Brain microvascular endothelial cell (primary cell): Measurements from ENCODE around the gene ADARB1.

ENCODE experiments used
- DNase-seq: peaks from one replicate; pipeline ENCODE4 v3.0.0-alpha.2; 2020
- H3K27ac ChIP-seq: fragments of 250-450 bp; sonication (Bioruptor Pico); 2 replicates; pipeline ENCODE4 v1.5.1; 2020; ENCODE audit warnings: mild to moderate bottlenecking, moderate library complexity
- H3K27me3 ChIP-seq: fragments of 250-450 bp; sonication (Bioruptor Pico); replicated peaks from 2 replicates; pipeline ENCODE4 v1.5.1; 2020; ENCODE audit warnings: mild to moderate bottlenecking
- H3K36me3 ChIP-seq: fragments of 250-450 bp; sonication (Bioruptor Pico); replicated peaks from 2 replicates; pipeline ENCODE4 v1.5.1; 2020; ENCODE audit warnings: mild to moderate bottlenecking
- H3K4me3 ChIP-seq: 2 replicates; pipeline ENCODE4 v1.5.1; 2011; ENCODE audit warnings: low read depth, mild to moderate bottlenecking, control low read depth, low read length, moderate library complexity
- in situ Hi-C: cut with HindIII; loops from 2 replicates; pipeline ENCODE4 v1.10.0; 2017; ENCODE audit warnings: low sequenced_read_pairs, low pct_ligation_motif_present
- TF ChIP-seq, protein P1 (sequence below): IDR thresholded peaks from 2 replicates; pipeline ENCODE4 v1.5.1; 2011; ENCODE audit warnings: low read depth, mild to moderate bottlenecking, moderate library complexity, low read length, control low read depth, inconsistent platforms; ENCODE audit errors: missing control alignments

ADARB1 gene

DNA sequence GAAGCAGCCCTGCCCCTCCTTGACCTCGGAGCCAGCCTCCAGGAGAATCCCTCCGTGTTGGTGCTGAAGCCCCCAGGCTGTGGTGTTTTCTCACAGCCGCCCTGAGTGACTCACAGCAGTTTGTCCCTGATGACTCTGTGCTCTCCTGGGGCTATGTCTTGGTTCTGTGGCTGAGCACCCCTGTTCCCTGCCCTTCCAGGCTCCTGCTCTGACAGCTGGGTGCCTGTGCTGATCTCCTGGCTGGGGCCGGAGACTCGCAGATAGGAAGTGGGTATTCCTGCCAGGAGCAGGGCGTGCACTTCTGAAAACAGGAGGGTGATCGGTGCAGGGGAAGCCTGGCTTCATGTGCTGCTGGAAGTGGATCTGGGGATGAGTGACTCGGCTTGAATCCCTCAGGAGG is 178.8 kb downstream of the ADARB1 start:
- in situ Hi-C loops, result no loop called here
- H3K4me3 ChIP-seq, result no peak overlapping the region
- TF ChIP-seq, protein P1, sequence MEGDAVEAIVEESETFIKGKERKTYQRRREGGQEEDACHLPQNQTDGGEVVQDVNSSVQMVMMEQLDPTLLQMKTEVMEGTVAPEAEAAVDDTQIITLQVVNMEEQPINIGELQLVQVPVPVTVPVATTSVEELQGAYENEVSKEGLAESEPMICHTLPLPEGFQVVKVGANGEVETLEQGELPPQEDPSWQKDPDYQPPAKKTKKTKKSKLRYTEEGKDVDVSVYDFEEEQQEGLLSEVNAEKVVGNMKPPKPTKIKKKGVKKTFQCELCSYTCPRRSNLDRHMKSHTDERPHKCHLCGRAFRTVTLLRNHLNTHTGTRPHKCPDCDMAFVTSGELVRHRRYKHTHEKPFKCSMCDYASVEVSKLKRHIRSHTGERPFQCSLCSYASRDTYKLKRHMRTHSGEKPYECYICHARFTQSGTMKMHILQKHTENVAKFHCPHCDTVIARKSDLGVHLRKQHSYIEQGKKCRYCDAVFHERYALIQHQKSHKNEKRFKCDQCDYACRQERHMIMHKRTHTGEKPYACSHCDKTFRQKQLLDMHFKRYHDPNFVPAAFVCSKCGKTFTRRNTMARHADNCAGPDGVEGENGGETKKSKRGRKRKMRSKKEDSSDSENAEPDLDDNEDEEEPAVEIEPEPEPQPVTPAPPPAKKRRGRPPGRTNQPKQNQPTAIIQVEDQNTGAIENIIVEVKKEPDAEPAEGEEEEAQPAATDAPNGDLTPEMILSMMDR, result no peak
- DNase-seq, result peak; percentile 40
- no peaks in the 10 kb centered on the region for H3K36me3 ChIP-seq
- H3K27ac ChIP-seq, result no peak overlapping the region
- H3K27me3 ChIP-seq, result peaks cover 4% of the 10 kb centered on the region

DNA sequence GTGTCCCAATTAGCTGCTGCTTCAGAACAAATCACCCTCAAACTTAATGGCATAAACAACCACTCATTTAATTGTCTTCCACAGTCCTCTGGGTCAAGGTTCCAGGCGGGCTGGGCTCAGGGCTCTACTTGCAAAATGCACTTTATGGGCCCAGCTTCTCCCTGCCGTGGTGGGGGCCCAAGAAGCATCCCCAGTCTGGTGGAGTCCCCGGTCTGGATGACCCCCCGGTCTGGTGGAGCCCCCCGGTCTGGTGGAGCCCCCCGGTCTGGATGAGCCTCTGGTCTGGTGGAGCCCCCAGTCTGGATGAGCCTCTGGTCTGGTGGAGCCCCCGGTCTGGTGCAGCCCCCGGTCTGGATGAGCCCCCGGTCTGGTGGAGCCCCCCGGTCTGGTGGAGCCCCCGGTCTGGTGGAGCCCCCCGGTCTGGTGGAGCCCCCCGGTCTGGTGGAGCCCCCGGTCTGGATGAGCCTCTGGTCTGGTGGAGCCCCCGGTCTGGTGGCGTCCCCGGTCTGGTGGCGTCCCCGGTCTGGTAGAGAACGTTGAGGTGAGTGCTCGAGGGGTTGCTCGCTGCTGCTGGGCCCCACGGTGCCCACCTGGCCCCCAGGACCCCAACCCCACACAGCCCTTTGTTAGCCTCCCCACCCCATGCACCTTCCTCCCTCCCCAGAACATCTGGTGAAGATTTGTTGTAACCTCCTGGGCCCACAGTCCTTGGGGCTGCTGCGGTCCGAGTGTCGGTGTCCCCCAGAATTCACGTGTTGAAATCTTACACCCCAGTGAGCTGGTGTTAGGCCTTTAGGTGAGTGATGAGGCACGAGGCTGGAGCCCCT is 179.5 kb downstream of the ADARB1 start:
- H3K27me3 ChIP-seq, result peaks cover 7% of the 10 kb centered on the region
- TF ChIP-seq, protein P1, result no peak

DNA sequence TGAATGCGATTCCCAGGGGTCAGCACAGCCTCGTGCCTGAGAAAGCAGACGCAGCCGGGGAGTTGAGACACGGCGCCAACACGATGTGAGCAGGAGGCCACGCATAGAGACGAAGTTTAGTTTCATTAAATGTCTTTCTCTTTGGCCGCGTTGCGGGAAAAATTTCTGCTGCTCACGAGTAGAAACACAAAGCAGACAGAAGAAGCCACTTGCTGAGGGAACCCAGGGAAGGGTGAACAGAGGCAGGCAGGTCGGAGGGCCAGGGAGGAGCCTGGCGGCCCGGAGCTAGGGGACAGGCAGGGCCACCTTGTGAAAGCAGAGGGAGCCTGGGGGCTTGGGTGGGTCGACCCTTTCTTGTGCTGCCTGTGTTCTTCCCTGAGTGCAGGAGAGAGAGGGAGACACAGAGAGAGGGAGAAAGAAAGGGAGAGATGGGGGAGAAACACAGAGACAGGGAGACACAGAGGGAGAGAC is 180.1 kb downstream of the ADARB1 start:
- Histone ChIP-seq H3K36me3 (no peaks in the 10 kb centered on the region), H3K27ac (no peak overlapping the region), H3K4me3 (no peak overlapping the region), H3K27me3 (peaks cover 8% of the 10 kb centered on the region)
- no peak for DNase-seq
- in situ Hi-C loops, result no loop called here
- TF ChIP-seq, protein P1, result no peak

More for the DNA sequence above, 179.5 kb downstream of the ADARB1 start:
- DNase-seq, result no peak
- Histone ChIP-seq H3K36me3 (no peaks in the 10 kb centered on the region), H3K4me3 (no peak overlapping the region), H3K27ac (no peak overlapping the region)
- in situ Hi-C loops, result no loop called here

DNA sequence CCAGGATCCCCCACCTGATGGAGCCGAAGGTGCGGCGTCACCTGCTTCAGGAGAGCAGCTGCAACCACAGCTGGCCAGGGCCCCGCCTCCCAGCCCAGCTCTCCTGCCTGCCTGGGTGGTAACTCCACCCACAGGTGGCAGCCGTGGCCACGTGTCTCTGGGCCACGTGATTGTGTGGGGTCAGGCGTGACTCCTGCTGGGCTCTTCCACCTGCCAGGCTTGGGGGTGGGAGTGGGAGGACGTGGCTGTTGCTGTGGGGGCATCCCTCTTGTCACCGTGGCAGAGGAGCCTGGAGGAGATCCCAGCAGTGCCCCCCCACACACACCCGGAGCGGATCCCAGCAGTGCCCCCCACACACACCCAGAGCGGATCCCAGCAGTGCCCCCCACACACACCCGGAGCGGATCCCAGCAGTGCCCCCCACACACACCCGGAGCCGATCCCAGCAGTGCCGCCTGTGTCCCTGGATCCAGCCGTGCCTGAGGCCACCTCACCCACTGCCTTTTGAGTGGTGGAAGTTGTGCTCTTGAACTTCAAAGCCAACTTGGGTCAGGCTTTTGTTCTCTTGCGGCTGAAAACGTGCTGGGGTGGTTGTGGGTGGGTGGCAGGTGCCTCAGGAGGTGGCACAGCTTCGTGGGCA is 181.1 kb downstream of the ADARB1 start:
- TF ChIP-seq, protein P1, result no peak
- Histone ChIP-seq H3K27me3 (peaks cover 8% of the 10 kb centered on the region), H3K4me3 (no peak overlapping the region), H3K36me3 (no peaks in the 10 kb centered on the region), H3K27ac (no peak overlapping the region)
- DNase-seq, result no peak
- in situ Hi-C loops, result no loop called here

DNA sequence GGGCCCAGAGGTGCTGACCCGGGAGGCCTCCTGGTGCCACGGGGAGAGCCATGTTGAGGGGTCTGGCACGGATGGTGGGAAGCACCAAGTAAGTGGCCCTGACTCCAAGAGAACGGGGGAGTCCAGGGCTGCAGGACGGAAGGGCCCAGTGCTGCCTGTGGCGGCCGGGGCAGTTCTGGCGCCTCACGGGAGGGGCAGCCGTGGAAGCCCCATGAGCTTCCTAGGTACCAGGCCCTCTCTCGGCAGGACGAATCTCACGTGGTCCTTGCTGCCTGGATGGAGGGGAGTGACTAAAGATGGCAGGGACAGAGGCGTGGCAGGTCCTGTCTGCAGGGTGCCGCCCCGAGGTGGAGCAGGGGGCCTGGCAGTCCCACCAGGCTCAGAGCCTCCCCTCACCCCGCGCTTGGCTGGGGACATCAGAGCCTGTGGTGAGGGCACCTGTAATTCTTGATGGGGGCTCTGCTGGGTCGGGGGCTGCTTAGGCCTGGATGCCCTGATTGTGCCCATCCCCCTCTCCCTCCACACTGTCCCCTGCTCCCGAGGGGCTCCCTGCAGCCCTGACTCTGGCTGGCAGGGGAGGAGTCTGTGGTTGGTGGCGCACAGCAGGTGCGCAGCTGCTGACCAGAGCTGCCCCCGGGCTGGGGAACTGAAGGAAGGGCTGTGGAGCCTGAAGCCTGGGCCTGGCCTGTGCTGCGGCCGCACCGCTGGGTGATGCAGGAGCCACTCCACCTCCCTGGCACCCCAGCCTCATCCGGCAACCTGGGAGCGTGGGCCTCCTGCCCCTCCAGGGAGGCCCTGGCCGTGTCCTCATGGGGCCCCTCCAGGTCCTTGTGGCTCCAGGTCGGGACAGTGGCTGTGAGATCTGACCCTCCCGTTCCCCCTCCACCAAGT is 181.9 kb downstream of the ADARB1 start:
- TF ChIP-seq, protein P1, result no peak
- in situ Hi-C loops, result no loop called here

More for the DNA sequence above, 181.9 kb downstream of the ADARB1 start:
- no peaks in the 10 kb centered on the region for H3K36me3 ChIP-seq
- peaks cover 8% of the 10 kb centered on the region for H3K27me3 ChIP-seq
- H3K27ac ChIP-seq, result no peak overlapping the region
- H3K4me3 ChIP-seq, result no peak overlapping the region
- no peak for DNase-seq
